Measurements from ENCODE around the gene VPS33A.
A peak's percentile ranks its signal among the peaks of the same experiment; 100 is the strongest.

VPS33A gene

GRCh38 chr12:122185079-122185478 lies 81.2 kb downstream of the VPS33A start:
- no peak for TF ChIP-seq CTCF (IDR thresholded peaks at IDR 0.05; ENCODE audit: control insufficient read depth, insufficient read depth, low read depth, low read length, missing control alignments)
- no peak overlapping the region for H3K4me3 ChIP-seq (ENCODE audit: control insufficient read depth, low read depth, low read length)
- no peak for DNase-seq (ENCODE audit: low read depth)

- no peak for DNase-seq (ENCODE audit: low read depth)
- TF ChIP-seq CTCF (IDR thresholded peaks at IDR 0.05; ENCODE audit: control insufficient read depth, insufficient read depth, low read depth, low read length, missing control alignments) = no peak
- no peak overlapping the region for H3K4me3 ChIP-seq (ENCODE audit: control insufficient read depth, low read depth, low read length)
Measured at GRCh38 chr12:122184517-122184916, 81.8 kb downstream of the VPS33A start.

- H3K4me3 ChIP-seq (ENCODE audit: control insufficient read depth, low read depth, low read length) = no peak overlapping the region
- no peak for DNase-seq (ENCODE audit: low read depth)
- TF ChIP-seq CTCF (IDR thresholded peaks at IDR 0.05; ENCODE audit: control insufficient read depth, insufficient read depth, low read depth, low read length, missing control alignments) = no peak
Measured at GRCh38 chr12:122183588-122183940, 82.7 kb downstream of the VPS33A start.

- DNase-seq (ENCODE audit: low read depth) = no peak
- peak within 1 kb of the TSS; percentile 33 for H3K4me3 ChIP-seq (ENCODE audit: control insufficient read depth, low read depth, low read length)
- TF ChIP-seq CTCF (IDR thresholded peaks at IDR 0.05; ENCODE audit: control insufficient read depth, insufficient read depth, low read depth, low read length, missing control alignments) = no peak
Measured at GRCh38 chr12:122182887-122183587, 83.3 kb downstream of the VPS33A start, which contains the start of gene LRRC43. Gene LRRC43, plus strand, starts transcription at chr12:122183123. Its CDS starts 22 bp downstream, at chr12:122183145.

All from AG09309 (cell line).